Gastrocnemius medialis (tissue), 4 donors: ENCODE data around the gene KRTAP1-1. TPM values are rescaled to one million over a fixed set of nuclear protein-coding genes. Genes with fewer than 3 reads are reported as not detected.
"Not testable (repeated sequence)": the region's sequence is repeated elsewhere in the genome, so short reads cannot be mapped to it uniquely, and the experiment has no call there.

Experiments
- ATAC-seq, 2 donors: fragments of 150-250 bp; one replicate each; pipeline ENCODE4 v1.9.1; 2016
- DNase-seq, 2 donors: peaks; one replicate each; pipeline ENCODE4 v3.0.0-alpha.2; 2019
- H3K27ac ChIP-seq, 4 donors: fragments of 200-600 bp; sonication (generic); 1 replicate in 1 of 4; 2 replicates in 3 of 4; pipeline ENCODE4 v1.5.1; 2016 to 2018; ENCODE audit warnings: mild to moderate bottlenecking in 2 of 4, moderate library complexity in 1 of 4
- H3K27me3 ChIP-seq, 3 donors: fragments of 200-600 bp; sonication (generic) in 2 of 3; 1 replicate in 1 of 3; 2 replicates in 2 of 3; pipeline versions ENCODE4 v1.5.1 to v1.6.0; 2016 to 2019; ENCODE audit warnings: mild to moderate bottlenecking in 1 of 3, moderate library complexity in 1 of 3
- H3K36me3 ChIP-seq, 2 donors: fragments of 200-600 bp; sonication (generic) in 1 of 2; one replicate each; pipeline ENCODE4 v1.5.1; 2017 to 2018
- H3K4me1 ChIP-seq, 2 donors: fragments of 200-600 bp; sonication (generic) in 1 of 2; one replicate each; pipeline ENCODE4 v1.5.1; 2016 to 2017; ENCODE audit warnings: mild to moderate bottlenecking in 2 of 2
- H3K4me3 ChIP-seq, 4 donors: fragments of 200-600 bp; sonication (generic) in 3 of 4; 1 replicate in 1 of 4; 2 replicates in 3 of 4; pipeline ENCODE4 v1.5.1; 2016 to 2019; ENCODE audit warnings: mild to moderate bottlenecking in 2 of 4
- H3K9me3 ChIP-seq, 3 donors: fragments of 200-600 bp; sonication (generic) in 2 of 3; 1 replicate in 1 of 3; 2 replicates in 2 of 3; pipeline ENCODE4 v1.5.1; 2016 to 2019
- POLR2A ChIP-seq, 2 donors: fragments of 450-650 bp; IDR thresholded peaks; one replicate each; pipeline ENCODE4 v1.6.1; 2017; ENCODE audit warnings: antibody characterized with exemption in 2 of 2, mild to moderate bottlenecking in 2 of 2, moderate library complexity in 2 of 2
- in situ Hi-C, 4 donors: fragments of 200-750 bp; cut with MboI; loops; one replicate each; pipeline versions ENCODE4 v1.15.0 to v1.8.0; 2017; ENCODE audit warnings: low sequenced_read_pairs in 4 of 4
- intact Hi-C: fragments of 100-400 bp; cut with DNase I; formaldehyde crosslinking; loops from one replicate; pipeline ENCODE4 v1.15.1; 2023; ENCODE audit warnings: low total_unique reads
- total RNA-seq, 4 donors: library from RNA; depleted of rRNA; stranded (reverse); fragments of >200 nt; gene quantifications; one replicate each; pipeline versions ENCODE4 v1.1.0 to v1.2.3, GENCODE V29; 2016
- TF ChIP-seq, protein P1 (sequence below), 5 experiments: fragments of 450-650 bp in 3 of 5; fragments of 200-600 bp in 2 of 5; sonication (generic) in 2 of 5; IDR thresholded peaks in 4 of 5; conservative IDR thresholded peaks in 1 of 5; 1 replicate in 4 of 5; 2 replicates in 1 of 5; pipeline ENCODE4 v1.5.1; 2016 to 2019; ENCODE audit warnings: antibody characterized with exemption in 5 of 5, mild to moderate bottlenecking in 3 of 5, moderate library complexity in 3 of 5

Gene KRTAP1-1
- total RNA-seq, 4 donors from 2014 or later, result not detected

DNA sequence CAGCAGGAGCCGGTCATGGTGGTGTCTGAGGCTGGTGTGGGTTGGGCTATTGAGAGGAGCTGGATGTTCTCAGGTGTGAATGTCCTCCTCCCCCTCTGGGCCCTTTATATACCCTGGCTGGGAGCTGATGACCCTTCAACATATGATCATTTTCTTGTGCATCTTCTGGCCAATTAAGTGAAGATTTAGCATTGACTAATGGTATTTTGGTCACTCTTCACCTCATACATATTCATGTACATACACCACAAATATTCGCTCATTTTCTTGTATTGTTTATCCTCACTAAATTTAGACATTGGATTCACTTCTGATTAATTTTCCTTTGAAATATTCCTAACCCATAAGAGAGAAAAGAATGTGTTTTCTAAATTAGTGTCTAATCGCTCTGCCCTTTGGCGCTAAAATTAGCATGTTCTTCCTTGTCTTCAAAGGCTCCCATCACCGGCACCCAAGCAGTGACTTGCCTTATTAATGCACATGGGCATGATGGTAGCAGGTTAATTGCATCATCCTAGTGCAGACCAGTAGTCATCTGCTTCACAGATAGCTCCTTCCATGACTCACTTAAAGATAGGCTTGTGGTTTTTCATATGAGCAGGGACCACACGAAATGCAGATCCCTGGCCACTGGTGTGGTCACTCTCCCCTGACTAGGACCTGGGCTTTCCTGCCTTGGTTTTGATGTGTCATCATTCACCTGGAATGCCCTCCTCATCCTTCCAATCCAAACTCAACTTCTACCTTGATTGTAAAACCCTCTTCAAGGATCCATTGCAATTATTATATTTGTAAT lies 24.8 kb upstream of the KRTAP1-1 start, which contains the start of gene KRTAP2-4:
Gene KRTAP2-4, minus strand, starts transcription at position 51 of the 796 bp plus-strand sequence. Its CDS starts 34 bp downstream, at position 17.
- intact Hi-C loops, result no loop called here
- peaks cover 0 to 4% (median 0%) of the 10 kb centered on the region in 3 donors for H3K27me3 ChIP-seq
- no peak for TF ChIP-seq POLR2A (IDR thresholded peaks at IDR 0.05)
- TF ChIP-seq, protein P1, sequence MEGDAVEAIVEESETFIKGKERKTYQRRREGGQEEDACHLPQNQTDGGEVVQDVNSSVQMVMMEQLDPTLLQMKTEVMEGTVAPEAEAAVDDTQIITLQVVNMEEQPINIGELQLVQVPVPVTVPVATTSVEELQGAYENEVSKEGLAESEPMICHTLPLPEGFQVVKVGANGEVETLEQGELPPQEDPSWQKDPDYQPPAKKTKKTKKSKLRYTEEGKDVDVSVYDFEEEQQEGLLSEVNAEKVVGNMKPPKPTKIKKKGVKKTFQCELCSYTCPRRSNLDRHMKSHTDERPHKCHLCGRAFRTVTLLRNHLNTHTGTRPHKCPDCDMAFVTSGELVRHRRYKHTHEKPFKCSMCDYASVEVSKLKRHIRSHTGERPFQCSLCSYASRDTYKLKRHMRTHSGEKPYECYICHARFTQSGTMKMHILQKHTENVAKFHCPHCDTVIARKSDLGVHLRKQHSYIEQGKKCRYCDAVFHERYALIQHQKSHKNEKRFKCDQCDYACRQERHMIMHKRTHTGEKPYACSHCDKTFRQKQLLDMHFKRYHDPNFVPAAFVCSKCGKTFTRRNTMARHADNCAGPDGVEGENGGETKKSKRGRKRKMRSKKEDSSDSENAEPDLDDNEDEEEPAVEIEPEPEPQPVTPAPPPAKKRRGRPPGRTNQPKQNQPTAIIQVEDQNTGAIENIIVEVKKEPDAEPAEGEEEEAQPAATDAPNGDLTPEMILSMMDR (IDR thresholded peaks at IDR 0.05 in 4 of 5, conservative IDR thresholded peaks at IDR 0.05 in 1 of 5), result no peak
- no peak within 1 kb of the TSS for H3K4me3 ChIP-seq
- no peaks in the 10 kb centered on the region for H3K9me3 ChIP-seq
- no peak within 1 kb of the TSS for H3K27ac ChIP-seq
- no peaks in the 10 kb centered on the region for H3K36me3 ChIP-seq
- in situ Hi-C loops, result loop anchor here in 1 of 4 donors (25.0 kb wide), 1 partner anchor 104 kb away; the partner anchor contains the start of gene KRT39
- ATAC-seq, result no peak
- no peaks in the 10 kb centered on the region for H3K4me1 ChIP-seq
- no peak for DNase-seq

GRCh38 chr17:41065016-41065689 lies 23.9 kb upstream of the KRTAP1-1 start:
- H3K27ac ChIP-seq, H3K9me3 ChIP-seq, H3K4me1 ChIP-seq, H3K36me3 ChIP-seq, intact Hi-C loops, DNase-seq, ATAC-seq, H3K27me3 ChIP-seq, H3K4me3 ChIP-seq: not testable (repeated sequence)
- in situ Hi-C loops, result loop anchor here in 1 of 4 donors (25.0 kb wide), 1 partner anchor 103 kb away; the partner anchor contains the start of gene KRT39

- TF ChIP-seq, protein P1 (IDR thresholded peaks at IDR 0.05 in 4 of 5, conservative IDR thresholded peaks at IDR 0.05 in 1 of 5), result no peak
- TF ChIP-seq POLR2A (IDR thresholded peaks at IDR 0.05), result no peak
- H3K36me3 ChIP-seq, result no peaks in the 10 kb centered on the region
- H3K9me3 ChIP-seq, result no peaks in the 10 kb centered on the region
- H3K4me1 ChIP-seq, result no peaks in the 10 kb centered on the region
- no peak for ATAC-seq
- no peak for DNase-seq
- in situ Hi-C loops, result loop anchor here in 1 of 4 donors (25.0 kb wide), 1 partner anchor 102 kb away; the partner anchor contains the start of gene KRT39
- peaks cover 0 to 6% (median 0%) of the 10 kb centered on the region in 3 donors for H3K27me3 ChIP-seq
- intact Hi-C loops, result no loop called here
- no peak overlapping the region for H3K4me3 ChIP-seq
- H3K27ac ChIP-seq, result no peak overlapping the region
These were observed 23.1 kb upstream of the KRTAP1-1 start for GRCh38 chr17:41064301-41064700.

DNA sequence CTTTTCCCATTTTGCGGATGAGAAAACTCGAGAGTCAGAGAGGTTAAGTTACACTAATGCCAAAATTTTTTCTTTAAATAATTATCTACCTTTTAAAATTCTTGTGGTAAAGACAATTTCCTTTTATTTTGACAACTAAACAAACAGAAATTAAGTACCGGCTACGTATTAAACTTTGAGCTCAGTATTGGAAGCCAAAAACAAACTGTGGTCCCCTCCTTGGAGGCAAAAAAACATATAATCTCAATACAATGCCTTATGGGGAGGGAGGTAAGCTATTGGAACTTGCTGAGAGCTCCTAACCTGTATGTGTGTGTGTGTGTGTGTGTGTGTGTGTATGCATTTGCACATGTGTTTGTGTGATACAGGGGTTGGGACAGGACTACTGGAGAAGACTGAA lies 22.2 kb upstream of the KRTAP1-1 start:
- H3K27ac ChIP-seq, result no peak overlapping the region
- H3K9me3 ChIP-seq, result no peaks in the 10 kb centered on the region
- in situ Hi-C loops, result loop anchor here in 1 of 4 donors (25.0 kb wide), 1 partner anchor 101 kb away; the partner anchor contains the start of gene KRT39
- no peak overlapping the region for H3K4me3 ChIP-seq
- no peaks in the 10 kb centered on the region for H3K36me3 ChIP-seq
- H3K4me1 ChIP-seq, result no peaks in the 10 kb centered on the region
- no peak for DNase-seq
- H3K27me3 ChIP-seq, result peaks cover 0 to 14% (median 0%) of the 10 kb centered on the region in 3 donors
- ATAC-seq, result no peak
- intact Hi-C loops, result no loop called here
- no peak for TF ChIP-seq POLR2A (IDR thresholded peaks at IDR 0.05)
- TF ChIP-seq, protein P1 (IDR thresholded peaks at IDR 0.05 in 4 of 5, conservative IDR thresholded peaks at IDR 0.05 in 1 of 5), result no peak

- in situ Hi-C loops (loop anchor here in 1 of 4 donors (25.0 kb wide), 1 partner anchor 100 kb away; the partner anchor contains the start of gene KRT39), intact Hi-C loops (no loop called here)
- Histone ChIP-seq H3K36me3 (no peaks in the 10 kb centered on the region), H3K4me1 (no peaks in the 10 kb centered on the region), H3K27me3 (peaks cover 0 to 17% (median 7%) of the 10 kb centered on the region in 3 donors), H3K4me3 (no peak overlapping the region), H3K9me3 (no peaks in the 10 kb centered on the region), H3K27ac (no peak overlapping the region)
- ATAC-seq, result no peak
- TF ChIP-seq, protein P1 (IDR thresholded peaks at IDR 0.05 in 4 of 5, conservative IDR thresholded peaks at IDR 0.05 in 1 of 5), result no peak
- no peak for TF ChIP-seq POLR2A (IDR thresholded peaks at IDR 0.05)
- no peak for DNase-seq
These were observed 20.7 kb upstream of the KRTAP1-1 start for GRCh38 chr17:41061964-41062363.
